ENCODE measurements around the gene SYAP1.
"Not testable (repeated sequence)": the region's sequence is repeated elsewhere in the genome, so short reads cannot be mapped to it uniquely, and the experiment has no call there.

- TF ChIP-seq EP300, CTCF, POLR2A (IDR thresholded peaks at IDR 0.05): not testable (repeated sequence)
Observed at GRCh38 chrX:16761500-16761899, 42.1 kb downstream of the SYAP1 start.
